H9 (cell line): ENCODE measurements around the gene LRRC74B. TPM values are rescaled to one million over a fixed set of nuclear protein-coding genes. Genes with fewer than 3 reads are reported as not detected.

ENCODE experiments used
- DNase-seq: peaks from one replicate; pipeline ENCODE4 v3.0.0-alpha.2; 2017
- H2AFZ ChIP-seq: one replicate; pipeline ENCODE4 v1.6.1; 2013; ENCODE audit warnings: mild to moderate bottlenecking, low read length, control low read depth, moderate library complexity
- H2AK5ac ChIP-seq: 2 replicates; pipeline ENCODE4 v1.6.1; 2013; ENCODE audit warnings: low read length, control low read depth, mixed read lengths; ENCODE audit not compliant: insufficient read length
- H2BK120ac ChIP-seq: one replicate; pipeline ENCODE4 v1.6.1; 2013; ENCODE audit warnings: low read depth, mild to moderate bottlenecking, low read length, control low read depth, inconsistent platforms; ENCODE audit not compliant: poor library complexity, severe bottlenecking
- H2BK12ac ChIP-seq: 2 replicates; pipeline ENCODE4 v1.6.1; 2013; ENCODE audit warnings: low read length, control low read depth, mixed read lengths, low read depth; ENCODE audit not compliant: insufficient read length
- H2BK15ac ChIP-seq: 2 replicates; pipeline ENCODE4 v1.6.1; 2013; ENCODE audit warnings: low read depth, low read length, control low read depth
- H2BK20ac ChIP-seq: one replicate; pipeline ENCODE4 v1.6.1; 2013; ENCODE audit warnings: low read depth, mild to moderate bottlenecking, low read length, control low read depth, inconsistent platforms; ENCODE audit not compliant: poor library complexity, severe bottlenecking
- H2BK5ac ChIP-seq: 2 replicates; pipeline ENCODE4 v1.6.1; 2013; ENCODE audit warnings: low read length, control low read depth, mixed read lengths; ENCODE audit not compliant: insufficient read length
- H3K14ac ChIP-seq: 2 replicates; pipeline ENCODE4 v1.6.1; 2013; ENCODE audit warnings: low read length, control low read depth; ENCODE audit not compliant: insufficient read depth
- H3K18ac ChIP-seq: 2 replicates; pipeline ENCODE4 v1.6.1; 2013; ENCODE audit warnings: low read depth, mild to moderate bottlenecking, mixed read lengths, low read length, control low read depth; ENCODE audit not compliant: insufficient read length
- H3K23ac ChIP-seq: 2 replicates; pipeline ENCODE4 v1.6.1; 2013; ENCODE audit warnings: low read length, control low read depth, mixed read lengths, low read depth; ENCODE audit not compliant: insufficient read length
- H3K23me2 ChIP-seq: 2 replicates; pipeline ENCODE4 v1.6.1; 2013; ENCODE audit warnings: low read depth, mild to moderate bottlenecking, mixed read lengths, low read length, control low read depth; ENCODE audit not compliant: insufficient read length, poor library complexity, severe bottlenecking
- H3K27ac ChIP-seq: 2 replicates; pipeline ENCODE4 v1.5.1; 2013; ENCODE audit warnings: low read length, control low read depth, mixed read lengths, low read depth; ENCODE audit not compliant: insufficient read length
- H3K27me3 ChIP-seq: 2 replicates; pipeline ENCODE4 v1.6.1; 2013; ENCODE audit warnings: low read length, control low read depth, inconsistent platforms; ENCODE audit not compliant: insufficient read depth
- H3K4ac ChIP-seq: 2 replicates; pipeline ENCODE4 v1.6.1; 2013; ENCODE audit warnings: low read depth, mild to moderate bottlenecking, control low read depth, inconsistent platforms, low read length, moderate library complexity
- H3K4me1 ChIP-seq: 2 replicates; pipeline ENCODE4 v1.6.1; 2013; ENCODE audit warnings: low read length, control low read depth, inconsistent platforms; ENCODE audit not compliant: insufficient read depth
- H3K4me2 ChIP-seq: 2 replicates; pipeline ENCODE4 v1.6.1; 2013; ENCODE audit warnings: low read length, control low read depth, mixed read lengths; ENCODE audit not compliant: insufficient read length, insufficient read depth
- H3K56ac ChIP-seq: 2 replicates; pipeline ENCODE4 v1.6.1; 2013; ENCODE audit warnings: low read depth, mild to moderate bottlenecking, mixed read lengths, low read length, control low read depth; ENCODE audit not compliant: insufficient read length
- H3K79me1 ChIP-seq: 2 replicates; pipeline ENCODE4 v1.6.1; 2013; ENCODE audit warnings: low read depth, mild to moderate bottlenecking, moderate library complexity, low read length, control low read depth, inconsistent platforms; ENCODE audit not compliant: insufficient read depth, poor library complexity, severe bottlenecking
- H3K79me2 ChIP-seq: 2 replicates; pipeline ENCODE4 v1.6.1; 2013; ENCODE audit warnings: low read length, control low read depth, inconsistent platforms; ENCODE audit not compliant: insufficient read depth
- H3K9ac ChIP-seq: 2 replicates; pipeline ENCODE4 v1.6.1; 2013; ENCODE audit warnings: low read length, control low read depth, mixed read lengths; ENCODE audit not compliant: insufficient read length; ENCODE audit errors: extremely low read depth
- H3K9me3 ChIP-seq: one replicate; pipeline ENCODE4 v1.6.1; 2013; ENCODE audit warnings: low read depth, low read length, inconsistent platforms; ENCODE audit not compliant: control insufficient read depth
- H3T11ph ChIP-seq: one replicate; pipeline ENCODE4 v1.6.1; 2013; ENCODE audit warnings: mild to moderate bottlenecking, low read length, control low read depth, inconsistent platforms
- H4K20me1 ChIP-seq: one replicate; pipeline ENCODE4 v1.6.1; 2013; ENCODE audit not compliant: control insufficient read depth, insufficient read length, insufficient read depth
- H4K5ac ChIP-seq: 2 replicates; pipeline ENCODE4 v1.6.1; 2013; ENCODE audit warnings: low read depth, mild to moderate bottlenecking, mixed read lengths, low read length, control low read depth; ENCODE audit not compliant: insufficient read length
- H4K8ac ChIP-seq: replicated peaks from 2 replicates; pipeline ENCODE4 v1.6.1; 2013; ENCODE audit warnings: low read length, control low read depth, mixed read lengths, low read depth; ENCODE audit not compliant: insufficient read length
- H4K91ac ChIP-seq: 2 replicates; pipeline ENCODE4 v1.6.1; 2013; ENCODE audit warnings: low read depth, mild to moderate bottlenecking, moderate library complexity, mixed read lengths, low read length, control low read depth; ENCODE audit not compliant: insufficient read length
- H3K27ac Mint-ChIP-seq, 3 experiments: 2 replicates in 2 of 3; 3 replicates in 1 of 3; pipeline ENCODE4 v1.8.0; 2020 to 2021; ENCODE audit warnings: mixed read lengths in 3 of 3, mild to moderate bottlenecking in 1 of 3, moderate library complexity in 1 of 3
- H3K27me3 Mint-ChIP-seq: 2 replicates; pipeline ENCODE4 v1.8.0; 2021; ENCODE audit warnings: low read depth, mild to moderate bottlenecking, moderate library complexity, mixed read lengths
- H3K36me3 Mint-ChIP-seq, 3 experiments: 2 replicates in 2 of 3; 3 replicates in 1 of 3; pipeline ENCODE4 v1.8.0; 2020 to 2021; ENCODE audit warnings: low read depth in 3 of 3, mixed read lengths in 3 of 3; ENCODE audit not compliant: insufficient read depth in 1 of 3
- H3K4me1 Mint-ChIP-seq, 2 experiments: 2 replicates each; pipeline ENCODE4 v1.8.0; 2020; ENCODE audit warnings: mixed read lengths in 2 of 2
- H3K4me3 Mint-ChIP-seq, 2 experiments: 2 replicates in 1 of 2; 3 replicates in 1 of 2; pipeline ENCODE4 v1.8.0; 2020 to 2021; ENCODE audit warnings: mild to moderate bottlenecking in 2 of 2, mixed read lengths in 2 of 2, moderate library complexity in 1 of 2
- H3K9me3 Mint-ChIP-seq, 2 experiments: 2 replicates in 1 of 2; 3 replicates in 1 of 2; pipeline ENCODE4 v1.8.0; 2020; ENCODE audit warnings: mild to moderate bottlenecking in 2 of 2, mixed read lengths in 2 of 2, moderate library complexity in 1 of 2
- WGBS: extraction: QIAGEN DNeasy Blood & Tissue Kit; methylation state at CpG from one replicate; pipeline ENCODE4 v1.1.7; 2013; ENCODE audit warnings: missing lambda C conversion rate, low lambda C conversion rate, mixed read lengths; ENCODE audit not compliant: insufficient read length; ENCODE audit errors: extremely low coverage; 5-methylcytosine and 5-hydroxymethylcytosine counted together
- total RNA-seq: library from RNA; stranded (reverse); gene quantifications from 2 replicates; pipeline ENCODE4 v1.2.1, GENCODE V29; 2021
- TF ChIP-seq, protein P1 (sequence below): fragments of 200-600 bp; sonication (generic); conservative IDR thresholded peaks from 3 replicates; pipeline ENCODE4 v1.8.0; 2021; ENCODE audit warnings: antibody characterized with exemption, mild to moderate bottlenecking

LRRC74B gene
- total RNA-seq, 1 experiment from 2014 or later, result not detected

DNA sequence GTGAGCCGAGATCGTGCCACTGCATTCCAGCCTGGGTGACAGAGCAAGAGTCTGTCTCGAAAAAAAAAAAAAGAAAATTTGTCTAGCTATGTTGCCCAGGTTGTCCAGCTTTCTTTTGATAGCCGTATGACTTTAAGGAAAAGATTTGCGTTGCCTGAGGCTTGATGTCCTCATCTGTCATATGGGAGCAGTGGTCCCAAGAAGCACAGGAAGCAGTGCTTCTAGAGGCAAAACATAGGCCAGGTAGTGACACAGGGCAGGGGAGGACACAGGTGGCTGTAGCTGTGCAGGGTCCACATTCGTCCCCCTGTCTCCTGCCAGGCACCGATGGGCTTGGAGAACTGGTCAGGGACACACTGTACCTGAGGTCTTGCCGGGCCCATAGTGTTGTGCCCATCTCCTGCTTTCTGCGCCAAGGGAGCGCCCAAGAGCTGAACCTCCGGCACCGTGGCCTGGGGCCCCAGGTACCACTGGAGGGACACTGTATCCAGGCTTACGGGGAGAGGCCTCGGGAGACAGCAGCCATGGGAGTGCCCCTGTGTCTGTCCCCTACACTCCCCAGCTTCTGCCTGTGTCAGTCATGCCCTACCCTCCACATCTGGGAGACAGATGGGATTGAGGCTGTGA is 1.4 kb downstream of the LRRC74B start:
- H2BK12ac ChIP-seq, result no peak overlapping the region
- H3K56ac ChIP-seq, result no peak overlapping the region
- no peak overlapping the region for H3K4me2 ChIP-seq
- H2AFZ ChIP-seq, result no peak overlapping the region
- H3K27ac ChIP-seq, result no peak overlapping the region
- no peaks in the 10 kb centered on the region for H4K20me1 ChIP-seq
- H3K79me2 ChIP-seq, result no peaks in the 10 kb centered on the region
- H3K14ac ChIP-seq, result no peak overlapping the region
- peaks cover 5% of the 10 kb centered on the region; the same call in 1 of the 2 replicates for H3K4me1 ChIP-seq
- no peak for DNase-seq
- peaks cover 27% of the 10 kb centered on the region for H3K27me3 Mint-ChIP-seq
- H2BK15ac ChIP-seq, result no peak overlapping the region
- H3K23me2 ChIP-seq, result peaks cover 4% of the 10 kb centered on the region
- H2BK20ac ChIP-seq, result no peak overlapping the region
- no peak overlapping the region for H3K27ac Mint-ChIP-seq
- no peaks in the 10 kb centered on the region; a peak in 1 of 5 replicates for H3K9me3 Mint-ChIP-seq
- no peak overlapping the region for H2AK5ac ChIP-seq
- TF ChIP-seq, protein P1, sequence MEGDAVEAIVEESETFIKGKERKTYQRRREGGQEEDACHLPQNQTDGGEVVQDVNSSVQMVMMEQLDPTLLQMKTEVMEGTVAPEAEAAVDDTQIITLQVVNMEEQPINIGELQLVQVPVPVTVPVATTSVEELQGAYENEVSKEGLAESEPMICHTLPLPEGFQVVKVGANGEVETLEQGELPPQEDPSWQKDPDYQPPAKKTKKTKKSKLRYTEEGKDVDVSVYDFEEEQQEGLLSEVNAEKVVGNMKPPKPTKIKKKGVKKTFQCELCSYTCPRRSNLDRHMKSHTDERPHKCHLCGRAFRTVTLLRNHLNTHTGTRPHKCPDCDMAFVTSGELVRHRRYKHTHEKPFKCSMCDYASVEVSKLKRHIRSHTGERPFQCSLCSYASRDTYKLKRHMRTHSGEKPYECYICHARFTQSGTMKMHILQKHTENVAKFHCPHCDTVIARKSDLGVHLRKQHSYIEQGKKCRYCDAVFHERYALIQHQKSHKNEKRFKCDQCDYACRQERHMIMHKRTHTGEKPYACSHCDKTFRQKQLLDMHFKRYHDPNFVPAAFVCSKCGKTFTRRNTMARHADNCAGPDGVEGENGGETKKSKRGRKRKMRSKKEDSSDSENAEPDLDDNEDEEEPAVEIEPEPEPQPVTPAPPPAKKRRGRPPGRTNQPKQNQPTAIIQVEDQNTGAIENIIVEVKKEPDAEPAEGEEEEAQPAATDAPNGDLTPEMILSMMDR, result no peak
- no peak overlapping the region for H4K8ac ChIP-seq
- H3K4me3 Mint-ChIP-seq, result no peak overlapping the region
- H2BK120ac ChIP-seq, result no peak overlapping the region
- H4K91ac ChIP-seq, result no peak overlapping the region
- no peaks in the 10 kb centered on the region for H3K79me1 ChIP-seq
- no peaks in the 10 kb centered on the region for H3K9me3 ChIP-seq
- no peak overlapping the region for H3K18ac ChIP-seq
- no peak overlapping the region for H3K9ac ChIP-seq
- no peak overlapping the region for H2BK5ac ChIP-seq
- H3K36me3 Mint-ChIP-seq, result no peaks in the 10 kb centered on the region
- no peaks in the 10 kb centered on the region for H3K27me3 ChIP-seq
- peaks cover 28 to 29% of the 10 kb centered on the region in 2 experiments for H3K4me1 Mint-ChIP-seq
- no peak overlapping the region for H4K5ac ChIP-seq
- no peak overlapping the region for H3K23ac ChIP-seq
- WGBS, result no CpG with 5 or more reads among the region's 14 CpGs
- H3K4ac ChIP-seq, result no peak overlapping the region
- H3T11ph ChIP-seq, result no peak overlapping the region
